HS-27A (cell line): ENCODE data around the gene HNRNPA2B1.

Experiments
- DNase-seq: peaks from one replicate; pipeline ENCODE4 v3.0.0-alpha.2; 2012; ENCODE audit warnings: low read depth, missing footprints

Gene HNRNPA2B1

DNA sequence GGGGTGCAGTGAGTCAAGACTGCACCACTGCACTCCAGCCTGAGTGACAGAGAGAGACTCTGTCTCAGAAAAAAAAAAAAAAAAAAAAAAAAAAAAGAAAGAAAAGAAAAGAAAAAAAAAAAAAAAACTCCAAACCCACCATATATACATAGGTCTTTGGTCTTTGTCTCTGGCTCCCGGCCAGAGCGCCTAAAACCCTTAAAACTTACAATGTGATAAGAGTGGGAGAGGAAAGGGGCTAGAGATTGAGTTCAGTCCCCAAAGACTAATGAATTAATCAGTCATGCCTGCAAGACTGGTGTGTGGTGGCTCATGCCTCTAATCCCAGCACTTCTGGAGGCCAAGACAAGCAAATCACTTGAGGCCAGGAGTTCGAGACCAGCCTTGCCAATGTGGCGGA is 55.3 kb downstream of the HNRNPA2B1 start:
- DNase-seq = no peak

- DNase-seq = no peak
Measured at GRCh38 chr7:26144184-26145080, 56.1 kb downstream of the HNRNPA2B1 start.

GRCh38 chr7:26143298-26144048 is 57.1 kb downstream of the HNRNPA2B1 start:
- no peak for DNase-seq

DNA sequence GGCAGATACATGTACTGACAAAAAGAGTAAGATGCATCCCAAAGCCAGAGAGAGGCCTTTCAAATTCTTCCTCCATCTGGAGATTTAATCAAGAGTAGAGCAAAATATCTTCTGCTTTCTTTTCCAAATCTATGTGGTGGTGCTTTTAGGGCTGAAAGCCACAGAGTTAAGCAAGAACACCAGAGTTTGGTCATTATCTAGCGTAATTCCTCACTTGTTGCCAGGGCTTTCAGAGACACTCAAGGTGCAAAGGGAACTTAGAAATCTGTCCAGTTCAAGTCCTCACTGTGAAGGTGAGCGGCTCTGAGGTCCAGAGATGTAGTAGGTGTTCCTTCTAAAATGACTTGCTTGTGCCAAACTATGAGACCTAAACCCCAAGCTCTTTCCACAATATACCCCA is 59.5 kb downstream of the HNRNPA2B1 start:
- no peak for DNase-seq

DNA sequence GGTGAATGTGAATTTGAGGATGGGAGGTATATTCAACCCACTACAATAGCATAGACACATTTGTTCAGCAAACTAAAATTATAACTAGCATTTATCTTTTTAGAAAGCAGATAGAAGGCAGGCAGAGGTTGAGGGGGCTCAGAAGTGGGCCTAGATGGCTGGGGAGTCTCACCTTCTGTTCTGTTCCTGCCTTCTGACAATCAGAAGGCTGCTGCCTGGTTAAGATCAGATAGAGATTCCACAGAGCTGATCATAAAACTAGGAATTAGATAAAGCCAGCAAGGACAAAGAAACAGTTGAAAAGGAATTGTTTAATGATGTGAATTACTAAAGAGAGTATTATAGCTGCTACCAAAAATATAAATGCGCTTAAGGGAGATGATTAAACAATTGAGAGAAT is 60.2 kb downstream of the HNRNPA2B1 start:
- no peak for DNase-seq
